SK-N-SH treated with all-trans-retinoic acid at 6 μM for 48 hours (cell line): ENCODE measurements around the gene SIM2.

Source experiments
- ATAC-seq: fragments of 200-7000 bp; cut with Tn5 transposase; 3 replicates; pipeline ENCODE4 v1.9.1; 2020; ENCODE audit warnings: mild to moderate bottlenecking, moderate library complexity
- ARNTL ChIP-seq: fragments of 450-650 bp; formaldehyde crosslinking; IDR thresholded peaks from 2 replicates; pipeline ENCODE4 v1.5.0; 2020; ENCODE audit warnings: low read depth, mild to moderate bottlenecking, moderate library complexity, borderline replicate concordance
- CSDC2 ChIP-seq: fragments of 250-450 bp; sonication (Bioruptor Pico); IDR thresholded peaks from 2 replicates; pipeline ENCODE4 v1.5.0; 2020; ENCODE audit warnings: mild to moderate bottlenecking, moderate library complexity
- ESRRG ChIP-seq: fragments of 250-450 bp; sonication (Bioruptor Pico); IDR thresholded peaks from 2 replicates; pipeline ENCODE4 v1.6.1; 2021; ENCODE audit warnings: mild to moderate bottlenecking
- GLIS3 ChIP-seq: fragments of 250-450 bp; sonication (Bioruptor Pico); IDR thresholded peaks from 2 replicates; pipeline ENCODE4 v1.5.0; 2020; ENCODE audit warnings: mild to moderate bottlenecking, moderate library complexity
- ISL1 ChIP-seq: fragments of 250-450 bp; sonication (Bioruptor Pico); IDR thresholded peaks from 2 replicates; pipeline ENCODE4 v2.1.2; 2022; ENCODE audit warnings: mild to moderate bottlenecking, moderate library complexity
- OSR1 ChIP-seq: fragments of 250-450 bp; sonication (Bioruptor Pico); IDR thresholded peaks from 2 replicates; pipeline ENCODE4 v1.8.0; 2022; ENCODE audit warnings: moderate library complexity, mild to moderate bottlenecking, inconsistent platforms
- PPARA ChIP-seq: fragments of 250-450 bp; sonication (Bioruptor Pico); IDR thresholded peaks from 2 replicates; pipeline ENCODE4 v1.5.0; 2020; ENCODE audit warnings: mild to moderate bottlenecking, borderline replicate concordance
- RARB ChIP-seq: fragments of 250-450 bp; sonication (Bioruptor Pico); IDR thresholded peaks from 2 replicates; pipeline ENCODE4 v1.8.0; 2021; ENCODE audit warnings: mild to moderate bottlenecking, moderate library complexity
- SNAI2 ChIP-seq: fragments of 250-450 bp; sonication (Bioruptor Pico); IDR thresholded peaks from 2 replicates; pipeline ENCODE4 v1.5.0; 2020; ENCODE audit warnings: mild to moderate bottlenecking, moderate library complexity
- TCF4 ChIP-seq: fragments of 250-450 bp; sonication (Bioruptor Pico); IDR thresholded peaks from 2 replicates; pipeline ENCODE4 v1.8.0; 2021; ENCODE audit warnings: mild to moderate bottlenecking, moderate library complexity, borderline replicate concordance
- TOX ChIP-seq: fragments of 250-450 bp; sonication (Bioruptor Pico); IDR thresholded peaks from 2 replicates; pipeline ENCODE4 v1.8.0; 2021; ENCODE audit warnings: mild to moderate bottlenecking, moderate library complexity, borderline replicate concordance
- ZC3H10 ChIP-seq: fragments of 250-450 bp; sonication (Bioruptor Pico); IDR thresholded peaks from 2 replicates; pipeline ENCODE4 v1.5.1; 2021; ENCODE audit warnings: mild to moderate bottlenecking, moderate library complexity
- ZFP3 ChIP-seq: fragments of 250-450 bp; sonication (Bioruptor Pico); IDR thresholded peaks from 2 replicates; pipeline ENCODE4 v1.5.0; 2020; ENCODE audit warnings: mild to moderate bottlenecking, moderate library complexity
- ZFP30 ChIP-seq: fragments of 450-650 bp; formaldehyde crosslinking; IDR thresholded peaks from 2 replicates; pipeline ENCODE4 v1.5.0; 2022; ENCODE audit warnings: mild to moderate bottlenecking, moderate library complexity
- ZNF70 ChIP-seq: fragments of 450-650 bp; formaldehyde crosslinking; IDR thresholded peaks from 2 replicates; pipeline ENCODE4 v1.5.0; 2020; ENCODE audit warnings: mild to moderate bottlenecking, moderate library complexity
- ZNF8 ChIP-seq: fragments of 450-650 bp; formaldehyde crosslinking; IDR thresholded peaks from 2 replicates; pipeline ENCODE4 v1.5.0; 2020; ENCODE audit warnings: mild to moderate bottlenecking, moderate library complexity
- TF ChIP-seq, protein P1 (sequence below): fragments of 250-450 bp; sonication (Bioruptor Pico); IDR thresholded peaks from 2 replicates; pipeline ENCODE4 v1.5.1; 2021; ENCODE audit warnings: mild to moderate bottlenecking, moderate library complexity
- TF ChIP-seq, protein P2 (sequence below): fragments of 250-450 bp; sonication (Bioruptor Pico); IDR thresholded peaks from 2 replicates; pipeline ENCODE4 v1.8.0; 2020; ENCODE audit warnings: mild to moderate bottlenecking, moderate library complexity, borderline replicate concordance
- TF ChIP-seq, protein P3 (sequence below): fragments of 250-450 bp; sonication (Bioruptor Pico); IDR thresholded peaks from 2 replicates; pipeline ENCODE4 v1.8.0; 2021; ENCODE audit warnings: low read depth, mild to moderate bottlenecking, moderate library complexity, borderline replicate concordance
- TF ChIP-seq, protein P4 (sequence below): fragments of 250-450 bp; sonication (Bioruptor Pico); IDR thresholded peaks from 2 replicates; pipeline ENCODE4 v1.5.0; 2020; ENCODE audit warnings: mild to moderate bottlenecking, moderate library complexity

Gene SIM2

DNA sequence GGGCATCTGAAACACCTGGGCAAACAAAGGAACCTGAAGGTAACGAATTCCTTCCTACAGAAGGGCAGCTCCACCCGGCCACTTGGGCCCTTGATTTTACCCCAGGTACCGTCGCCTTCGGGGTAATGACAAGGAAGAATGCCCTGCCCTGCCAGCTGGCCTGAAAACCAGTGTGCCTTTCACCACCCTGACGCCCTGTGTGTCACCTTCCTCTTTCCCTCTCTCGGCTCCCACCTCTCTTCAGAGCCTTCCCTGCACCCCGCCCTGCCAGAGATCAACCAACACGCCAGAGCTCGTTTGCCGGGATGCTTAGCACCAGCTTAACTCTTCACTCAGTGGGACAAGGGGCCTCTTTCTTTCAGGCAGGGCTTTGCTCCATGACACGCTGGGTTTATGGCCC is 86.0 kb downstream of the SIM2 start (continued):
- no peak for TF ChIP-seq TCF4 (CRISPR knock-in tag)
- no peak for TF ChIP-seq OSR1 (CRISPR knock-in tag)
- TF ChIP-seq PPARA (CRISPR knock-in tag), result no peak
- TF ChIP-seq, all 23 proteins: peak for 0

DNA sequence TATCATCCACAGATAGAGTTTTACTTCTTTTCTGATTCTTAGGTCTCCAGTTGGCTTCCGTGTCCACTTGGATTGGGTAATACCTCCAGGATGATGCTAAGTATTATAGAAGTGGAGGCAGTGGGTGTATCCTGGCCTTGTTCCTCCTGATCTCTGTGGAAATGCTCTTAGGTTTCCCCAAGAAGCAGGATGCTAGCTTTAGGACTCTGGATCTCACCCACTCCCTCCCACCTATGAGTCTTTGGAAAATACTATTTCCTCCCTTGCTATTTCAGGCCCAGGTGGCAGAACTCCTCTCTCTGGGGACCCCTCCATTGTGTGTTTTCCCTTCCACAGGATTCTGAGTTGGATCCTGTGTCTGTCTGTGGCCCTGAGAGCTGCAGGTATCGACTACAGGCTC is 86.7 kb downstream of the SIM2 start:
- TF ChIP-seq ESRRG (CRISPR knock-in tag), result no peak
- no peak for TF ChIP-seq ZC3H10 (CRISPR knock-in tag)
- no peak for TF ChIP-seq GLIS3 (CRISPR knock-in tag)
- TF ChIP-seq OSR1 (CRISPR knock-in tag), result no peak
- TF ChIP-seq PPARA (CRISPR knock-in tag), result no peak
- TF ChIP-seq, protein P1, sequence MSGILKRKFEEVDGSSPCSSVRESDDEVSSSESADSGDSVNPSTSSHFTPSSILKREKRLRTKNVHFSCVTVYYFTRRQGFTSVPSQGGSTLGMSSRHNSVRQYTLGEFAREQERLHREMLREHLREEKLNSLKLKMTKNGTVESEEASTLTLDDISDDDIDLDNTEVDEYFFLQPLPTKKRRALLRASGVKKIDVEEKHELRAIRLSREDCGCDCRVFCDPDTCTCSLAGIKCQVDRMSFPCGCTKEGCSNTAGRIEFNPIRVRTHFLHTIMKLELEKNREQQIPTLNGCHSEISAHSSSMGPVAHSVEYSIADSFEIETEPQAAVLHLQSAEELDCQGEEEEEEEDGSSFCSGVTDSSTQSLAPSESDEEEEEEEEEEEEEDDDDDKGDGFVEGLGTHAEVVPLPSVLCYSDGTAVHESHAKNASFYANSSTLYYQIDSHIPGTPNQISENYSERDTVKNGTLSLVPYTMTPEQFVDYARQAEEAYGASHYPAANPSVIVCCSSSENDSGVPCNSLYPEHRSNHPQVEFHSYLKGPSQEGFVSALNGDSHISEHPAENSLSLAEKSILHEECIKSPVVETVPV, result no peak
- TF ChIP-seq ZNF70, result no peak
- TF ChIP-seq ZNF8 (CRISPR knock-in tag), result no peak
- TF ChIP-seq TCF4 (CRISPR knock-in tag), result no peak
- TF ChIP-seq, protein P2, sequence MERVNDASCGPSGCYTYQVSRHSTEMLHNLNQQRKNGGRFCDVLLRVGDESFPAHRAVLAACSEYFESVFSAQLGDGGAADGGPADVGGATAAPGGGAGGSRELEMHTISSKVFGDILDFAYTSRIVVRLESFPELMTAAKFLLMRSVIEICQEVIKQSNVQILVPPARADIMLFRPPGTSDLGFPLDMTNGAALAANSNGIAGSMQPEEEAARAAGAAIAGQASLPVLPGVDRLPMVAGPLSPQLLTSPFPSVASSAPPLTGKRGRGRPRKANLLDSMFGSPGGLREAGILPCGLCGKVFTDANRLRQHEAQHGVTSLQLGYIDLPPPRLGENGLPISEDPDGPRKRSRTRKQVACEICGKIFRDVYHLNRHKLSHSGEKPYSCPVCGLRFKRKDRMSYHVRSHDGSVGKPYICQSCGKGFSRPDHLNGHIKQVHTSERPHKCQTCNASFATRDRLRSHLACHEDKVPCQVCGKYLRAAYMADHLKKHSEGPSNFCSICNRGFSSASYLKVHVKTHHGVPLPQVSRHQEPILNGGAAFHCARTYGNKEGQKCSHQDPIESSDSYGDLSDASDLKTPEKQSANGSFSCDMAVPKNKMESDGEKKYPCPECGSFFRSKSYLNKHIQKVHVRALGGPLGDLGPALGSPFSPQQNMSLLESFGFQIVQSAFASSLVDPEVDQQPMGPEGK, result no peak
- no peak for TF ChIP-seq ZFP3
- TF ChIP-seq SNAI2 (CRISPR knock-in tag), result no peak
- TF ChIP-seq CSDC2, result no peak
- TF ChIP-seq TOX (CRISPR knock-in tag), result no peak
- ATAC-seq, result no peak

DNA sequence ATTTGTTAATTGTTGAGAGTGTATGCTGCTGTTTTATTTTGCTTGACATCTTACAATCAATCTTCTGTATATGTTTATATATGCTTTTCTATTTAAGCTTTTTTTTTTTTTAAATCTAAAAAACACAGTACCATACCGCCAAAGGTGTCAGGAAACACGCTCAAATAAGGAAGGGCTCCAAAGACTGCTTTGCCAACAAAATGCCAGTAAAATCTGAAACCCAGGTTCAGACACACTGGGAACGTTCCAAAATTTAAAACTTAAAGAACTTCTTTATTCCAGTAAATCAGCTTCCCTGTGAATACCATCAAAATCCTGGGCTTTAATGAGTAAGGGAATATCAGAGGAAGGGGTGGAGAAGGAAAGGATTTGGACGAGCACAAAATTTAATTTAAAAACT is 87.3 kb downstream of the SIM2 start:
- TF ChIP-seq ZFP3 (no peak), ISL1 (CRISPR knock-in tag) (no peak), RARB (CRISPR knock-in tag) (no peak), ESRRG (CRISPR knock-in tag) (no peak), ZC3H10 (CRISPR knock-in tag) (no peak), CSDC2 (no peak), ZFP30 (CRISPR knock-in tag) (no peak), SNAI2 (CRISPR knock-in tag) (no peak), ZNF8 (CRISPR knock-in tag) (no peak), ZNF70 (no peak), ARNTL (no peak), OSR1 (CRISPR knock-in tag) (no peak), TOX (CRISPR knock-in tag) (no peak)
- TF ChIP-seq, protein P2, result no peak
- TF ChIP-seq, protein P3, sequence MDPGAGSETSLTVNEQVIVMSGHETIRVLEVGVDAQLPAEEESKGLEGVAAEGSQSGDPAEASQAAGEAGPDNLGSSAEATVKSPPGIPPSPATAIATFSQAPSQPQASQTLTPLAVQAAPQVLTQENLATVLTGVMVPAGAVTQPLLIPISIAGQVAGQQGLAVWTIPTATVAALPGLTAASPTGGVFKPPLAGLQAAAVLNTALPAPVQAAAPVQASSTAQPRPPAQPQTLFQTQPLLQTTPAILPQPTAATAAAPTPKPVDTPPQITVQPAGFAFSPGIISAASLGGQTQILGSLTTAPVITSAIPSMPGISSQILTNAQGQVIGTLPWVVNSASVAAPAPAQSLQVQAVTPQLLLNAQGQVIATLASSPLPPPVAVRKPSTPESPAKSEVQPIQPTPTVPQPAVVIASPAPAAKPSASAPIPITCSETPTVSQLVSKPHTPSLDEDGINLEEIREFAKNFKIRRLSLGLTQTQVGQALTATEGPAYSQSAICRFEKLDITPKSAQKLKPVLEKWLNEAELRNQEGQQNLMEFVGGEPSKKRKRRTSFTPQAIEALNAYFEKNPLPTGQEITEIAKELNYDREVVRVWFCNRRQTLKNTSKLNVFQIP (CRISPR knock-in tag), result no peak
- TF ChIP-seq, protein P4, sequence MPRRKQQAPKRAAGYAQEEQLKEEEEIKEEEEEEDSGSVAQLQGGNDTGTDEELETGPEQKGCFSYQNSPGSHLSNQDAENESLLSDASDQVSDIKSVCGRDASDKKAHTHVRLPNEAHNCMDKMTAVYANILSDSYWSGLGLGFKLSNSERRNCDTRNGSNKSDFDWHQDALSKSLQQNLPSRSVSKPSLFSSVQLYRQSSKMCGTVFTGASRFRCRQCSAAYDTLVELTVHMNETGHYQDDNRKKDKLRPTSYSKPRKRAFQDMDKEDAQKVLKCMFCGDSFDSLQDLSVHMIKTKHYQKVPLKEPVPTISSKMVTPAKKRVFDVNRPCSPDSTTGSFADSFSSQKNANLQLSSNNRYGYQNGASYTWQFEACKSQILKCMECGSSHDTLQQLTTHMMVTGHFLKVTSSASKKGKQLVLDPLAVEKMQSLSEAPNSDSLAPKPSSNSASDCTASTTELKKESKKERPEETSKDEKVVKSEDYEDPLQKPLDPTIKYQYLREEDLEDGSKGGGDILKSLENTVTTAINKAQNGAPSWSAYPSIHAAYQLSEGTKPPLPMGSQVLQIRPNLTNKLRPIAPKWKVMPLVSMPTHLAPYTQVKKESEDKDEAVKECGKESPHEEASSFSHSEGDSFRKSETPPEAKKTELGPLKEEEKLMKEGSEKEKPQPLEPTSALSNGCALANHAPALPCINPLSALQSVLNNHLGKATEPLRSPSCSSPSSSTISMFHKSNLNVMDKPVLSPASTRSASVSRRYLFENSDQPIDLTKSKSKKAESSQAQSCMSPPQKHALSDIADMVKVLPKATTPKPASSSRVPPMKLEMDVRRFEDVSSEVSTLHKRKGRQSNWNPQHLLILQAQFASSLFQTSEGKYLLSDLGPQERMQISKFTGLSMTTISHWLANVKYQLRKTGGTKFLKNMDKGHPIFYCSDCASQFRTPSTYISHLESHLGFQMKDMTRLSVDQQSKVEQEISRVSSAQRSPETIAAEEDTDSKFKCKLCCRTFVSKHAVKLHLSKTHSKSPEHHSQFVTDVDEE (CRISPR knock-in tag), result no peak
- TF ChIP-seq, protein P1, result no peak
- no peak for ATAC-seq
